OCI-M1 (cell line): ENCODE measurements around the gene FUS.

ENCODE experiments used
- DNase-seq: peaks from one replicate; lab custom pipeline; 2025; lab: John Stamatoyannopoulos, UW

FUS gene

DNA sequence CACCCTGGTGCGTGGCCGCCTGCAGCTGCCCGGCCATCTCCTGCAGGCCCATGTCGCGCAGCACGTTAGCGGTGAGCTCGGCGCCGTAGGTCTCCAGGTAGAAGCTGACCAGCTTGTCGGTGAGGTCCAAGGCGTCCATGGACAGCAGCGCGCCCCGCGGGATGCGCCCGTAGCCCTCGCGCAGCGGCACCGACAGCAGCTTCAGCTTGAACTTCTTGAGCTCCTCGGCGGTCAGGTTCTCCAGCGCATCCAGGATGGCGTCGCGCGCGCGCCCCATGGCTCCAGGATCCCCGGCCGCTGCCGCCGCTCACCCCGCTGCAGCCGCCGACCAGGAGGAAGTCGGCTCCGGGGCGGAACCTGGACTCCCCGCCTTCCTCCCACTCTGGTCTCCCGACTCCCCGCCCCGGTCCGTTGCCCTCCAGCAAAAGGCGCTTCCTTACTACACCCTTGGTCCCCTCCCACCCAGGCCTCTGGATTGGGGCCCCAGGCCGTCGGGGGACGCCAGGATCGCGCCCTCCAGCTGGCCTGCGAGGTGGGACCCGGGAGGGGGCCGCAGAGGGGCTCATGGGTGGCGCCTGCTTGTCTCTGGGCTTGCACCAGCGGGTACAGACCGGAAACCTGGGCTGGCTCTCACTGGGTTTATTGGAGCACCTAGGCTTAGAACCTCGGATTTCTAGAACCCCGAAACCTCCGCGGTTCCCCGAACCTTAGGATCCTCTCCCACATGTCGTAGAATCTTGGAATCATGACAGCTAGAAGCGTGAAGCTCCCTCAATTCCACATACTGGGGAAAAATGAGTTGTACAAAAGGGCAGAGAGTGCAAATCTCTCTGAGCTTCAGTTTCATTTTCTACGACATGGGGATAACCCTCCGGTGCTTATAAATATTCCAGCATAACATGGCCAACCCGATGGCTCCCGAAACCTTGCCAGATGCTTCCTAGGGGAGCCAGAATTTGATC lies 22.8 kb downstream of the FUS start, which contains the start of gene PYCARD:
TSS of gene PYCARD (minus strand) at position 347 of the 962 bp plus-strand sequence. CDS start at position 277, 70 bp downstream.
- no peak for DNase-seq

DNA sequence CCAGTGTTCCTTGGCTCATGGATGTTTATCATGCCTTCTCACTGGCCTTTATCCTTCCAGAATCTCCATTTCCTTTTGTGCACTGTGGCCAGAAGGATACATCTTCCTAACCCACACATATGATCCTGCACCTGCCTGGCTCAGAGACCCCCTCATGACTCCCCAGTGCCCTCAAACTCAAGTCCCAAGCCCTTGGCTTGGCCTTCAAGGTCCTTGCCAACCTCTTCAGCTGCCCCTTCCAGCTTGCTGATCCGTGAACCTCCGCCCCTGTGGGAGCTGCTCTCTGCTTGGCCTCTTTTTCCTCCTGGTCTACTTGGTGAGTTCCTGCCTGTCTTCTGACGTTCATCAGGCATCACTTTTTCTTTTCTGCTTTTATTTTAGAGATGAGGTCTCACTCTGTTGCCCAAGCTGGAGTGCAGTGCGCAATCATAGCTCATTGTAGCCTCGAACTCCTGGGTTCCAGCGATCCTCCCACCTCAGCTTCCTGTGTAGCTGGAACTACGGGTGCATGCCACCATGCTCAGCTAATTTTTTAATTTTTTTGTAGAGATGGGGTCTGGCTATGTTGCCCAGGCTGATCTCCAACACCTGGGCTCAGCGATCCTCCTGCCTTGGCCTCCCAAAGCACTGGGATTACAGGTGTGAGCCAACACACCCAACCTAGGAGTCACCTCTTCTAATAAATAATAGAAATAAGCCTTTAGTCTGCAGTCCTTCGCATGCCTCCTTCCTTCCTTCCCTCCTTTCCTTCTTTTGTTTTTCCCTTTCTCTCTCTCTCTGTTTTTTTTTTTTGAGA lies 25.1 kb downstream of the FUS start:
- DNase-seq: no peak

DNA sequence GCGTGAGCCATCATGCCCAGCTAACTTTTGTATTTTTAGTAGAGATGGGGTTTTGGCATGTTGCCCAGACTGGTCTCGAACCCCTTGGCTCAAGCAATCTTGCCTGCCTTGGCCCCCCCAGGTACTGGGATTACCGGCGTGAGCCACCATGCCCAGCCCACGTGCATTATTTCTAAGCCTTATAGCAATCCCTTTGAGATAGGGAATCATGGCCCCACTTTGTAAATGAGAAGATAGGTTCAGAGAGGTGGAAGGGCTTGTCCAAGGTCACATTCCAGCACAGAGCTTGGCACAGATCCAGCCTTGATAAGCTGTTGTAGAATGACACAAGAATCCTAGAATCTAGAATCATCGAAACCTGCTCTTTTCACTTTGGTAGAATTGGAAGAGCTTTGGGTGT lies 26.8 kb downstream of the FUS start:
- DNase-seq: peak; percentile 18

DNA sequence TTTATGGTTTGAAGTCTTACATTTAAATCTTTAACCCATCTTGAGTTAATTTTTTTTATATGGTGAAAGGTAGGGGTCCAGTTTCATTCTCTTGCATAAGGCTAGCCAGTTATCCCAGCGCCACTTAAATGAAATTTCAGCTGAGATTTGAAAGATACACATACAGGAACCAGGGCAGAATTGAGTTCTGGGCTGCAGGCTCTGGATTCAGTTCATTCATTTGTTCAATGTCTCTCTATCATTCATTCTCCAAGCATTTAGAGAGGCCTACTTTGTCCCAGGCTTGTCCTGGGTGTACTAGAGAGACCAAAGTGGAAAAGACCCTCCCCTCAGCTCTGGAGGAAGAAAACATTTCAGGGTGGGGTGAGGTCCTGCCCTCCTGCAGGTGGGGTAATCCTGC lies 33.4 kb downstream of the FUS start:
- DNase-seq: no peak

DNA sequence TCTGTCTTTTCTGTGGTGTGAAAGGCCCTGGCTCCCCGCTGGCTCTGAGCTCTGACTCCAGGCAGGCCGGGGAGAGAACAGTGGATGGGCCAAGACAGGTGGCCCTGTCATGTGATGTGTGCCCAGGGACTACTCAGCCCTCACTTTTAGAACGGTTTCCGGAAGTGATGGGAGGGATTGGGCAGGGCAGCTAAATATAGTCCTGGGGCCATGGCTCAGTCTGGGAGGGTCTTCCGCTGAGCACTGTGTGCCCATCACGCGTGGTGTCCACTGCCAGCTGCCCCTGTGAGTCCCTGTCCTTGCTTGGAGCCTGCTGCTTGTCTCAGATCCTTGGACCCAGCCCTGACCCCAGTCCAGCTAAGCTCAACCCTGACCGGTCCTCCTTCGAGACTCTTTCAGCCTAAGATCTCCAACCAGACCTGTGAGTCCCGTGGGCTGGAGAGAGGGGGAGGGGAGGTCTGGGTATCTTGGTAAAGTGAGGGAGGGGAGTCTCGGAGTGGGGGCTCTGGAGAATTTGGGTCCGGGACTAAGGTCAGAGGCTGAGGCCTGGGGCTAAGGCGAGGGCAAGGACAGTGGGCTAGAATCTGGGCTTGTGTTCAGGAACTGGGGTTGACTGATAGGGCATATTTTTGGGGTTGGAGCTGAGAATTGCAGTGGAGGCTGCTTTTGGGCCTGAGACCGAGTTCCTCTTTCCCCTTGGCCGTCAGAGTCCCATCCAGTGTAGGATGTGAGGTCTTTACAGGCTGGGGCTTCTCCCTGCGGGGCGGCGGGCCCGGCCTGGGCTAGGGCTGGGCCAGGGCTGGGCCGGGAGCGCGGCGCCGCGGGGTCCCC lies 34.2 kb downstream of the FUS start, which contains the start of gene TRIM72:
TSS of gene TRIM72 (plus strand) at position 243 of the 831 bp plus-strand sequence. CDS start 620 bp downstream, outside the sequence.
- no peak for DNase-seq

DNA sequence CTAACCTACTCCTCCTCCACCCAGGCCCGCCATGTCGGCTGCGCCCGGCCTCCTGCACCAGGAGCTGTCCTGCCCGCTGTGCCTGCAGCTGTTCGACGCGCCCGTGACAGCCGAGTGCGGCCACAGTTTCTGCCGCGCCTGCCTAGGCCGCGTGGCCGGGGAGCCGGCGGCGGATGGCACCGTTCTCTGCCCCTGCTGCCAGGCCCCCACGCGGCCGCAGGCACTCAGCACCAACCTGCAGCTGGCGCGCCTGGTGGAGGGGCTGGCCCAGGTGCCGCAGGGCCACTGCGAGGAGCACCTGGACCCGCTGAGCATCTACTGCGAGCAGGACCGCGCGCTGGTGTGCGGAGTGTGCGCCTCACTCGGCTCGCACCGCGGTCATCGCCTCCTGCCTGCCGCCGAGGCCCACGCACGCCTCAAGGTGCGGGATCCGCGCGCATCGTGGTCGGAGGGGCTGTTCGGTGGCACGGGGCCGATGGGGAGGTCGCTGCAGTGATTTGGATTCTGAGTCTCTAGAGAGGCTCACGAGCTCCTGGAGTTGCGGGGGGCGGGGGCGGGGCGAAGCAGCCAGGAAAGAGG lies 34.9 kb downstream of the FUS start:
- DNase-seq: no peak

DNA sequence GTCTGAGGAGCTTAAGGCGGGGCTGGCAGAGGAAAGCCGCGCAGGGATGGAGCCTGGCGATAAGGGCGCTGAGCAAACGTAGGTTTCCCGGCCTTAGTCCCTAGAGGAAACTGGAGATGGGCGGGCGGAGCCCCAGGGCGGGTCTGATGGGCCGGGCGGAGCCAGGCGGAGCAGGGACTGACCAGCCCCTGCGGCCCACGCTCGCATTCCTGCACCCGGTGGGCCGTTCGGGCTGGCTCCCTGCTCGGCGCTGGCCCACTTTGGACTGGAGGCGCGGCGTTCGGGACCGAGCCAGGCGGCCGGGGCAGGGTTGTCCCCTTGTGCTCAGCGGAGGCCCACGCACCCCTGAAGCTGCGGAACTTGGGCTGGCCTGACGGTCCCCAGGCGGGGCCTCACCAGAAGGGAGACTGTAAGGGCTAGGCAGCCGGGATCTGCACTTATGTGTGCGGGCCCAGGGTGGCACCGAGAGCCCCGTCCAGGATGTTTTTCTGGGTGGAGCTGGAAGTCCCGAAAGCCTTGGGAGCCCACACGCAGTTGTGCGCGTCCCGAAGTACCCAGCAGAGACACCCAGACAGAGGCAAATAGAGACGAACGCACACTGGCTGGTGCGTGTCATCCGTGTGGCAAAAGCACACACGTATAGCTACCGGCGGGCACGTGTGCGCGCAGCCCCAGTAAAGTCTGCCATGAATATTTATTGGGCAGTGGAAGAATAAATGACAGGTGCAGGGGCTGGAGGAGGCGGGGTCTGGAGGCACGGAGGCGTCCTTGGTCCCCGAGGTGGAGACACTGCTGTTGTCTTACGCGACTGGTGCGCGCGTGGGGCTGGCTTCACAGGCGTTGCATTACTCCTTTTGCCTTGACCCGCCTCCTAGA lies 35.6 kb downstream of the FUS start:
- DNase-seq: peak; percentile 45

DNA sequence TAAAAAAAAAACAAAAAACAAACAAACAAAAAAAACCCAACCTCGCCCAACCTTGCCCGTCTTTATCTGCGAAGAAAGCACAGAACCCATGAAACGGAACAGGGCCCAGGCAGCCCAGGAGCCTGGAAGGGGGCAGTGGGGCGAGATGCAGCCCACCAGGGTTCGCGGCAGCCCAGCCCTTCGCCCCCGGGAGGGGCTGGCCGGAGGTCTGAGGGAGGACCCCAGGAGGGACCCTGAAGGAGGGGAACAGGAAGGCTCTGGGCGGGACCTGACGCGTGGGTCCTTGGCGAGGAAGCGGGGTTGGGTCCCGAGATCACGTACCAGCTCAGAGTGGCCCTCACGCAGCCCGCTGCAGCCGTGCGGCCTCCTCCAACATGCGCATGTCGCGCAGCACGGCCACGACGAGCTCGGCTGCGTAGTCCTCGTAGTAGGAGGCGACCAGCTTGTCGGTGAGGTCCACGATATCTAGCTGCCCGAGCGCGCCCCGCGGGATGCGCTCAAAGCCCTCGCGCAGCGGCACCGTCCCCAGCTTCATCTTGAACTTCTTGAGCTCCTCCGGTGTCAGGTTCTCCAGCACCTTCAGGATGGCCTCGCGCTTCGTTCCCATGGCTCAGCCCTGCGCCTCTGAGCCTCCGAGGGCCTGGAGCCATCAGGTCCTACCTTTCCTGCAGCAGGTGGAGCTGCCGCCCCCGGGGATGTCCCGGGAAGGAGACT lies 36.6 kb downstream of the FUS start, which contains the start of gene PYDC1:
TSS of gene PYDC1 (minus strand) at position 714 of the 714 bp plus-strand sequence. CDS start at position 607, 107 bp downstream.
- no peak for DNase-seq

DNA sequence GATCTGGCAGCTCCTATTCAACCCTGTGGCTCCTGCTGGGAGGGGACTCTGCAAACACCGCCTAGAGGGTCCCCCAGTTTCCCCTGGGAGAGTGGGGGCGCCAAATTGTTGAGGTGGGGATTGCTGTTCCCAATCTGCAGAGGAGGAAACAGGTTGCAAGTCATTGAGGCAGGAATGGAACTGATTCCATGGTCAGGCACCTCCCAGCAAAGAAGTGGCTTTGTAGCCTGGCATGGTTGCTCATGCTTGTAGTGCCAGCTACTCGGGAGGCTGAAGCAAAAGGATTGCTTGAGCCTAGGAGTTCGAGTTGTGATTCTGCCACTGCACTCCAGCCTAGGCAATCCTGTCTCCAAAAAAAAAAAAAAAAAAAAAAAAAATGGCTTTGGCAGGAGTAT lies 37.2 kb downstream of the FUS start:
- DNase-seq: no peak

DNA sequence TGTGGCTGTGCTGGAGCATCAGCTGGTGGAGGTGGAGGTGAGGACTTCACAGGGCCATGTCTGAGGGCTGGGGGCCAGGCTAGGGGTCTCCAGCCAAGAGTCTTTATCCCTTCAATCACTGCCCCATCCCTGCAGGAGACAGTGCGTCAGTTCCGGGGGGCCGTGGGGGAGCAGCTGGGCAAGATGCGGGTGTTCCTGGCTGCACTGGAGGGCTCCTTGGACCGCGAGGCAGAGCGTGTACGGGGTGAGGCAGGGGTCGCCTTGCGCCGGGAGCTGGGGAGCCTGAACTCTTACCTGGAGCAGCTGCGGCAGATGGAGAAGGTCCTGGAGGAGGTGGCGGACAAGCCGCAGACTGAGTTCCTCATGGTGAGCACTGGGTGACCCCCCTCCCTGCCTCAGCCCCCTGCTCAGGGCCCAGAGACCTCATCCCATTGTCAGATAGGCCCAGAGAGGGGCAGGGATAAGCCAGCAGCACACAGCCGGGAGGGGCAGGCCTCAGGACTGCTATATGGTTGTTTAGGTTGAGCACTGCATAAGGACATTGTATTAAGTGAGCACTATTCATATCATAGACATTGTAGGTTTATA lies 39.3 kb downstream of the FUS start:
- no peak for DNase-seq

DNA sequence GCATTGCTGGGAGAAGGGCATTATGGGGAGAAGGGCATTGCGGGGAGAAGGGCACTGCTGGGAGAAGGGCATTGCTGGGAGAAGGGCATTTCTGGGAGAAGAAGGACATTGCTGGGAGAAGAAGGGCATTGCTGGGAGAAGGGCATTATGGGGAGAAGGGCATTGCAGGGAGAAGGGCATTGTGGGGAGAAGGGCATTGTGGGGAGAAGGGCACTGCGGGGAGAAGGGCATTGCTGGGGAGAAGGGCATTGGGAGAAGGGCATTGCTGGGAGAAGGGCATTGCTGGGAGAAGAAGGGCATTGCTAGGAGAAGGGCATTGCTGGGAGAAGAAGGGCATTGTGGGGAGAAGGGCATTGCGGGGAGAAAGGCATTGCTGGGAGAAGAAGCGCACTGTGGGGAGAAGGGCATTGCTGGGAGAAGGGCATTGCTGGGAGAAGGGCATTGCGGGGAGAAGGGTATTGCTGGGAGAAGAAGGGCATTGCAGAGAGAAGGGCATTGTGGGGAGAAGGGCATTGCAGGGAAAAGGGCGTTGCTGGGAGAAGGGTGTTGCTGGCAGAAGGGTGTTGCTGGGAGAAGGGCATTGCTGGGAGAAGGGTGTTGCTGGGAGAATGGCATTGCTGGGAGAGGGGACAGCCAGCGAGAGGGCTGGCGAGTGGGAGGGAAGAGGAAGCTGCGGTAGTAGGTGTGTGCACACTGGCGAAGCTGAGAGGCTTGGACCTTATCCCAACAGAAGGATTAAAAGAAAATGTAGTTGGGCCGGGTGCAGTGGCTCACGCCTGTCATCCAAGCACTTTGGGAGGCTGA lies 41.6 kb downstream of the FUS start:
- DNase-seq: no peak

DNA sequence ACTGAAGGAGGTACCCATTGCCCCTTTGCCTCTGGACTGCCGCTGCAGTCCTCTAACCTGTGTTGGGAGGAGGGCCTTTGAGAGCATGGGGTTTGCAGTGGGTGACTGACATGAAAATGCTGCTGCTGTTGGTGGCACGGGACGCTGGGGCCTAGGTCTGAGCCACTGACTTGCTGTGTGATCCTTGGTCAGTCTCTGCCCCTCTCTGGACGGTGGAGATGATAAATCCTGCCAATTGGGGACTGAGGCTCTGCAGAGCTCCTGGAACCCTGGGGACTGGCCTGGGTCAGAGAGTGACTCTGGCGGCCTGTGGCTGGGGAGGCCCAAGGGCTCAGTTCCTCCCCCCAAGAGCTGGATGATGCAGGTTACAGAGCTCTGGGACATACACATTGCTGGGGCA lies 43.1 kb downstream of the FUS start:
- no peak for DNase-seq

DNA sequence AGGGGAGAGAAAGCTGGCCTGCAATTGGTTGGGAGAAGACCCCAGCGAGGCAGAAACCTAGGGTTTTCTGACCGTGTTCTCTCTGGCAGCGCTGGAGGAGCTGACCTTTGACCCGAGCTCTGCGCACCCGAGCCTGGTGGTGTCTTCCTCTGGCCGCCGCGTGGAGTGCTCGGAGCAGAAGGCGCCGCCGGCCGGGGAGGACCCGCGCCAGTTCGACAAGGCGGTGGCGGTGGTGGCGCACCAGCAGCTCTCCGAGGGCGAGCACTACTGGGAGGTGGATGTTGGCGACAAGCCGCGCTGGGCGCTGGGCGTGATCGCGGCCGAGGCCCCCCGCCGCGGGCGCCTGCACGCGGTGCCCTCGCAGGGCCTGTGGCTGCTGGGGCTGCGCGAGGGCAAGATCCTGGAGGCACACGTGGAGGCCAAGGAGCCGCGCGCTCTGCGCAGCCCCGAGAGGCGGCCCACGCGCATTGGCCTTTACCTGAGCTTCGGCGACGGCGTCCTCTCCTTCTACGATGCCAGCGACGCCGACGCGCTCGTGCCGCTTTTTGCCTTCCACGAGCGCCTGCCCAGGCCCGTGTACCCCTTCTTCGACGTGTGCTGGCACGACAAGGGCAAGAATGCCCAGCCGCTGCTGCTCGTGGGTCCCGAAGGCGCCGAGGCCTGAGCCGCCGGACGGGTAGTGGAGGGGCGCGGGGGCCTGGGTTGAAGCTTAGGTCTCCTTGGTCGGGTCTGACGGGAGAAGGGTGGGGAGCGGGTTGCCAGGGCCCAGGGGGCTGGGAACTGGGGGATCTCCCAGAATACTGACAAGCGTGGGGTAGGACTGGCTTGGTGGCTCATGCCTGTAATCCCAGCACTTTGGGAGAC lies 44.4 kb downstream of the FUS start:
- no peak for DNase-seq

DNA sequence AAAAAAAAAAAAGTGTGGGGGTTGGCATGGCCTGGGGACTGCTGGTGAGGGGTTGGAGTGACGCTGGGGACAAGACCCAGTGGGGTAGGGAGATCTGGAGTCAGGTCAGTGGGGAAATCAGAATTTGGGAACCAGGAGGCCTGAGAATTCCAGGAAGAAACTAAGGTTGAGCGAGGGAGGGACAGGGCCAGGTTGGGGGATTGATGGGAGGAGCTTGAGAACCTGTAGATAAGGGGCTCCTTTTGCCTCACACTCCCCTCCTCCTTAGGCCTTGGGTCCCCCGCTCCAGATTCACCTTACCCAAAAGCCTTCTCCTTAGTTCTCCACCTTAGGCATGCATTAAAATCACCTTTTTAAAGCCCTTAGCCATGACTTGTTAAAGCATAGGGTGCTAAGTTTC lies 45.3 kb downstream of the FUS start:
- no peak for DNase-seq

DNA sequence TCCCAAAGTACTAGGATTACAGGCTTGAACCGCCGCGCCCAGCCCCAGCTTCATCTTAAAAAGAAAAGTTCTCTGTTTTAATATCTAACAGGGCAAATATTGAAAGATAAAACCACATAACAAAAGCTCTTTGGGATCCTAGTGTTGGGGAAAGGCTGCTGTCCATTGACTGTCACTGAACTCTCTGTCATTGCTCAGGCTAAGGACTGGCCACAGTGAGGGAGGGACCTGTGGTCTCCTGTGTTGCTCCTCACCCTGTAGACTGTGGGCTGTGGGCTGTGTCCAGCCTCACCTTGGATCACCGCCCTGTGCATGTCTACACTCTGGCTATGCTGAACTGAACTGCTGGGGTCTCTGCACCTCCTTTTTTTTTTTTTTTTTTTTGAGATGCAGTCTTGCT lies 48.3 kb downstream of the FUS start:
- DNase-seq: no peak

DNA sequence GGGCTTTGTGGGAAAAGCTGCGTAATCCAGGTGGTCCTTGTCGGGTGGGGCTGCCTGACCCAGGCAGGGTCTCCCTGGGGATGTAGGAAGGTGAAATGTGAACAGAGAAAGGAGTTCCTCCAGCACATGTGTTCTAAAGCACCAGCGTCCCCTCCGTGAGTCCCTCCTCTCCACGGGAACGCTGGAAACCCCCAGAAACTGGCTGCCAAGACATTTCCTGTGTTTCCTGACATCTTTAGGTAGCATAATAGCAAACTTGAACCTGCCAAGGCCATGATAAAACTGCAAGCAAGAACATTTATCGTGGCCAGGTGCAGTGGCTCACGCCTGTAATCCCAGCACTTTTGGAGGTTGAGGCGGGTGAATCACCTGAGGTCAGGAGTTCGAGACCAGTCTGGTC lies 49.6 kb downstream of the FUS start:
- DNase-seq: no peak

DNA sequence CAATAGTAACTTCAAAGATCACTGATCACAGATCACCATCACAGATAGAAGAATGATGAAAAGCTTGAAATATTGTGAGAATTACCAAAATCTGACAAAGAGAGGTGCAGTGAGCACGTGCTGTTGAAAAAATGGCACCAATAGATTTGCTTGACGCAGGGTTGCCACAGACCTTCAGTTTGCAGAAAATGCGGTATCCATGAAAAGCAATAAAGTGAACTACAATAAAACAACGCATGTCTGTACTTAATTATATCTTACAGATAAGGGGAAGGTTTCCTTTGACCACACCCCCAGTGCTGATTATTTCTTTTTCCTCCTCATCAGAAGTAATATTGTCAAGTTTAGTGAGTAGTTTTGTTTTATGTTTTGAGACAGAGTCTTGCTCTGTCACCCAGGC lies 58.1 kb downstream of the FUS start:
- DNase-seq: no peak
